Measurements from ENCODE around the gene STK17B. TPM values are rescaled to one million over a fixed set of nuclear protein-coding genes. Genes with fewer than 3 reads are reported as not detected.

The STK17B gene
- total and polyA plus RNA-seq, 2 donors (not counting 1 experiment from before 2014, with no cell fraction given) = 39.0 to 43.1 TPM

- TF ChIP-seq CTCF (conservative IDR thresholded peaks at IDR 0.05 in 1 of 2, IDR thresholded peaks at IDR 0.05 in 1 of 2; ENCODE audit: low read depth in 1 of 2, low read length in 2 of 2) (no peak), EZH2 (IDR thresholded peaks at IDR 0.05; ENCODE audit: low read length, missing control alignments) (no peak)
- Histone ChIP-seq H3K79me2 (ENCODE audit: control insufficient read depth, insufficient read depth, low read length) (no peaks in the 10 kb centered on the region), H3K4me3 (replicated peaks in 1 of 4; ENCODE audit: control extremely low read depth in 1 of 4, insufficient read depth in 1 of 4, low read depth in 3 of 4, low read length in 4 of 4) (no peak overlapping the region), H3K27ac (ENCODE audit: insufficient read depth, low read length) (no peak overlapping the region), H3K9ac (ENCODE audit: insufficient read depth, low read length) (no peak overlapping the region), H3K4me2 (ENCODE audit: extremely low read depth, insufficient read depth, low read length) (no peak overlapping the region), H3K36me3 (ENCODE audit: control insufficient read depth, insufficient read depth, low read length) (peaks cover 6% of the 10 kb centered on the region), H4K20me1 (ENCODE audit: control insufficient read depth, extremely low read depth, insufficient read depth, low read length) (no peaks in the 10 kb centered on the region), H3K27me3 (ENCODE audit: control insufficient read depth, insufficient read depth, low read length) (no peaks in the 10 kb centered on the region), H3K9me3 (ENCODE audit: control insufficient read depth, insufficient read depth, low read depth, low read length) (no peaks in the 10 kb centered on the region), H2AFZ (ENCODE audit: low read length) (no peak overlapping the region), H3K4me1 (ENCODE audit: control insufficient read depth, extremely low read depth, insufficient read depth, low read length) (no peaks in the 10 kb centered on the region)
- peak; percentile 43 to 74 for DNase-seq (ENCODE audit: low read depth in 2 of 2)
These were observed 27.6 kb downstream of the STK17B start for GRCh38 chr2:196143730-196144131.

DNA sequence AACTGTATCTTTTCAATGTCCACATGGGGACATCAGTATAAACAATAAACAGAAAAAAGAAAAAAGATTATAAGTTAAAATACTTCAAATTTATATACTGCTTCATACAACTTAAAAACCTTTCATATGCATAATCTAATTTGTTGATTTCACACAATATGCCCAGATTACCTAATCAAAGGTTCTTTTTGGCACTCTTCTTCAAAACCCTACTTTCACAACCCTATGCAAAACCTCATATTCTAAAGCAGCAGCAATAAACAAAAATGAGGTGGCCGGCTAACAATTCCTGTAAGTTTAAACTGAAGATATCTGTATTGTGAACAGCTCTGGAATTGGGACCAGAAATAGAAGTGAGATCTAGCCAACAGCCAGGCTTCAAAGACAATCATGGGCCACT lies 28.6 kb downstream of the STK17B start:
- Histone ChIP-seq H3K27ac (ENCODE audit: insufficient read depth, low read length) (no peak overlapping the region), H3K9me3 (ENCODE audit: control insufficient read depth, insufficient read depth, low read depth, low read length) (no peaks in the 10 kb centered on the region), H3K36me3 (ENCODE audit: control insufficient read depth, insufficient read depth, low read length) (peaks cover 6% of the 10 kb centered on the region), H3K4me2 (ENCODE audit: extremely low read depth, insufficient read depth, low read length) (no peak overlapping the region), H4K20me1 (ENCODE audit: control insufficient read depth, extremely low read depth, insufficient read depth, low read length) (no peaks in the 10 kb centered on the region), H2AFZ (ENCODE audit: low read length) (no peak overlapping the region), H3K4me3 (replicated peaks in 1 of 4; ENCODE audit: control extremely low read depth in 1 of 4, insufficient read depth in 1 of 4, low read depth in 3 of 4, low read length in 4 of 4) (no peak overlapping the region), H3K27me3 (ENCODE audit: control insufficient read depth, insufficient read depth, low read length) (no peaks in the 10 kb centered on the region), H3K79me2 (ENCODE audit: control insufficient read depth, insufficient read depth, low read length) (no peaks in the 10 kb centered on the region), H3K4me1 (ENCODE audit: control insufficient read depth, extremely low read depth, insufficient read depth, low read length) (no peaks in the 10 kb centered on the region), H3K9ac (ENCODE audit: insufficient read depth, low read length) (no peak overlapping the region)
- no peak for TF ChIP-seq CTCF (conservative IDR thresholded peaks at IDR 0.05 in 1 of 2, IDR thresholded peaks at IDR 0.05 in 1 of 2; ENCODE audit: low read depth in 1 of 2, low read length in 2 of 2)
- TF ChIP-seq EZH2 (IDR thresholded peaks at IDR 0.05; ENCODE audit: low read length, missing control alignments) = no peak
- DNase-seq (ENCODE audit: low read depth in 2 of 2) = no peak

GRCh38 chr2:196140213-196140612 lies 31.2 kb downstream of the STK17B start:
- no peaks in the 10 kb centered on the region for H3K79me2 ChIP-seq (ENCODE audit: control insufficient read depth, insufficient read depth, low read length)
- DNase-seq (ENCODE audit: low read depth in 2 of 2) = no peak
- peaks cover 6% of the 10 kb centered on the region for H3K36me3 ChIP-seq (ENCODE audit: control insufficient read depth, insufficient read depth, low read length)
- H4K20me1 ChIP-seq (ENCODE audit: control insufficient read depth, extremely low read depth, insufficient read depth, low read length) = no peaks in the 10 kb centered on the region
- H3K4me1 ChIP-seq (ENCODE audit: control insufficient read depth, extremely low read depth, insufficient read depth, low read length) = no peaks in the 10 kb centered on the region
- no peaks in the 10 kb centered on the region for H3K9me3 ChIP-seq (ENCODE audit: control insufficient read depth, insufficient read depth, low read depth, low read length)
- no peak overlapping the region for H3K9ac ChIP-seq (ENCODE audit: insufficient read depth, low read length)
- no peak overlapping the region for H2AFZ ChIP-seq (ENCODE audit: low read length)
- no peak overlapping the region for H3K27ac ChIP-seq (ENCODE audit: insufficient read depth, low read length)
- no peaks in the 10 kb centered on the region for H3K27me3 ChIP-seq (ENCODE audit: control insufficient read depth, insufficient read depth, low read length)
- no peak overlapping the region for H3K4me2 ChIP-seq (ENCODE audit: extremely low read depth, insufficient read depth, low read length)
- H3K4me3 ChIP-seq (replicated peaks in 1 of 4; ENCODE audit: control extremely low read depth in 1 of 4, insufficient read depth in 1 of 4, low read depth in 3 of 4, low read length in 4 of 4) = no peak overlapping the region
- no peak for TF ChIP-seq CTCF (conservative IDR thresholded peaks at IDR 0.05 in 1 of 2, IDR thresholded peaks at IDR 0.05 in 1 of 2; ENCODE audit: low read depth in 1 of 2, low read length in 2 of 2)
- TF ChIP-seq EZH2 (IDR thresholded peaks at IDR 0.05; ENCODE audit: low read length, missing control alignments) = no peak

All from fibroblast of lung (primary cell).